ENCODE measurements around the gene IL2RA.
A peak's percentile ranks its signal among the peaks of the same experiment; 100 is the strongest.

The IL2RA gene

DNA sequence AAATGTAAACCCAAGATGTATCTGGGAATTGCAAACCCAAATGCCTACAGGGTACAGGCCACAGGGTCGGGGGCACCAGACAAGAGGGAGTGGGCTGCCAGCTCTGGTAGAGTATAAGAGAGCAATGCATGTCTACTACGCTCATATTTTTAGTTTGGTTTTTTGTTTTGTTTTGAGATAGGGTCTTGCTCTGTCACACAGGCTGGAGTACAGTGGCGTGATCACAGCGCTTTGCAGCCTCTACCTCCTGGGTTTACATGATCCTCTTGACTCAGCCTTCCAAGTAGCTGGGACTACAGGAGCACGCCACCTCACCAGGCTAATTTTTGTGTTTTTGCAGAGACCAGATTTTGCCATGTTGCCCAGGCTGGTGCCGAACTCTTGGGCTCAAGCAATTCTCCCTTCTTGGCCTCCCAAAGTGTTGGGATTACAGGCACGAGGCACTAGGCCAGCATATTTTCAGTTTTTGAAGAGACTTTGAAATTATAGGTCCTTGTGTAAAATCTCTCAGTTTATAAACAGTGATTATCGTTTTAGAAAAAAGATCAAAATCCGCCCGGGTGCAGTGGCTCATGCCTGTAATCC, 73.7 kb downstream of the IL2RA start:
- CTCF ChIA-PET, result interaction anchor here (1.6 kb wide), 1 partner anchor 25 kb away, joined by 5 read pairs; no protein-coding TSS in a partner anchor
- TF ChIP-seq, protein P1, sequence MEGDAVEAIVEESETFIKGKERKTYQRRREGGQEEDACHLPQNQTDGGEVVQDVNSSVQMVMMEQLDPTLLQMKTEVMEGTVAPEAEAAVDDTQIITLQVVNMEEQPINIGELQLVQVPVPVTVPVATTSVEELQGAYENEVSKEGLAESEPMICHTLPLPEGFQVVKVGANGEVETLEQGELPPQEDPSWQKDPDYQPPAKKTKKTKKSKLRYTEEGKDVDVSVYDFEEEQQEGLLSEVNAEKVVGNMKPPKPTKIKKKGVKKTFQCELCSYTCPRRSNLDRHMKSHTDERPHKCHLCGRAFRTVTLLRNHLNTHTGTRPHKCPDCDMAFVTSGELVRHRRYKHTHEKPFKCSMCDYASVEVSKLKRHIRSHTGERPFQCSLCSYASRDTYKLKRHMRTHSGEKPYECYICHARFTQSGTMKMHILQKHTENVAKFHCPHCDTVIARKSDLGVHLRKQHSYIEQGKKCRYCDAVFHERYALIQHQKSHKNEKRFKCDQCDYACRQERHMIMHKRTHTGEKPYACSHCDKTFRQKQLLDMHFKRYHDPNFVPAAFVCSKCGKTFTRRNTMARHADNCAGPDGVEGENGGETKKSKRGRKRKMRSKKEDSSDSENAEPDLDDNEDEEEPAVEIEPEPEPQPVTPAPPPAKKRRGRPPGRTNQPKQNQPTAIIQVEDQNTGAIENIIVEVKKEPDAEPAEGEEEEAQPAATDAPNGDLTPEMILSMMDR (IDR thresholded peaks at IDR 0.05; ENCODE audit: insufficient read depth, low read length, missing control alignments), result no peak

DNA sequence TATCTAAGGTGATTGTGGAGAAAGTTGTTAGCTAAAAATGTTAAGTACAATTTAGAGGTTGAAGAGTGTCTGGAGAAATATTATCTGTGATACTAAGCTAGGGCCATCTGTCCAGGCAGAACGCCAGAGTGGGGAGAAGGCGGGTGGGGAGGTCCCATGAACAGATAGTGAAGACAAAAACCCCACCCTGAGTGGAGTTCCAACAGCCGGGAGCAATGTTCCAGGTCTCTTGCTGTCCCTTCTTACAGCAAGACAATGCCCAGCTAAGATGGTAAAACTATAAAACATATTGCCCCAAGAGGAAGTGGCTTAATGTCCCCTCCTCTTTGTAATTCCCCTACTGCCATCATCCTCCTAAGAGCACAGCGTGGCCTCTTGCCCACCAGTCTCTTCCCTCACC, 74.4 kb downstream of the IL2RA start:
- ChIA-PET CTCF (interaction anchor here (1.6 kb wide), 1 partner anchor 26 kb away, joined by 5 read pairs; no protein-coding TSS in a partner anchor), POLR2A (no interaction called here)
- TF ChIP-seq, protein P1 (IDR thresholded peaks at IDR 0.05; ENCODE audit: insufficient read depth, low read length, missing control alignments), result no peak
- no peak overlapping the region for H3K4me3 ChIP-seq (ENCODE audit: low read depth, low read length)
- no peak for DNase-seq (ENCODE audit: low read depth, low spot score)

More for the DNA sequence above, 73.7 kb downstream of the IL2RA start:
- POLR2A ChIA-PET, result no interaction called here
- no peak for DNase-seq (ENCODE audit: low read depth, low spot score)
- H3K4me3 ChIP-seq (ENCODE audit: low read depth, low read length), result no peak overlapping the region

DNA sequence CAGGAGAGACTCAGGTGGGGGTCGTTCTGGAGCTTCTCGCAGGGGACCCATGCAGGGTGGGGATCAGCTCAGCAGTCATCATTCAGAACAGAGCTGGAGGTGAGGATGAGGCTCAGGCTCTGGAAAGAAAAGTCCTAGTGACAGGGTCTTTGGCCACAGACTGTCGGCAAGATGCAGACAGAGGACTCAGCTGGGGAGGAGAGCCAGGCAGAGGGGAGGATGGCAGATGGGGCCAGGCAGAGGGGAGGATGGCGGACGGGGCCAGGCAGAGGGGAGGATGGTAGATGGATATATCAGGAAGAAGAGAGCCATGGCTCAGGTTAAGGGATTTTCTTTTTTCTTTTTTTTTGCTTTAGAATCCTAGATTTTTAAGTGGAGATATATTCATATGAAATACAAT, 77.1 kb downstream of the IL2RA start:
- no peak for DNase-seq (ENCODE audit: low read depth, low spot score)
- H3K4me3 ChIP-seq (ENCODE audit: low read depth, low read length), result no peak overlapping the region
- POLR2A ChIA-PET, result no interaction called here
- CTCF ChIA-PET, result no interaction called here
- TF ChIP-seq, protein P1 (IDR thresholded peaks at IDR 0.05; ENCODE audit: insufficient read depth, low read length, missing control alignments), result no peak

DNA sequence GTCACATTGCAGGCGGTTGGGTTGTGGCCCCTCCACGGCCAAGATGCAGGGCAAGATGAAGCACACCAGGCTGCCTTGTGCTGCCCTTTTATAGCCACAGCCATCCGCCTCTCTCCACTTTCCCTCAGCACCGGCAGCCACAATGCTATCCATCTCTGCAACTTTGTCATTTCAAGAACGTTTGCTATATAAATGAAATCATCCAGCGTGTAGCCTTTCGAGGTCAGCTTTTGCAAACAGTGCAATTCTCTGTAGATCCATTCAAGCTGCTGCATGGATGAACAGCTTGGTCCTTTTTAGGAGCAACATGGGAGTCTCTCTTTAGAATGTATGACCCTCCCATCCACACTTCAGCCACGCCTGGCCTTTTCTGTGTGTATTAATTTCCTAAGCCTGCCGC, 78.4 kb downstream of the IL2RA start:
- POLR2A ChIA-PET, result no interaction called here
- no peak for DNase-seq (ENCODE audit: low read depth, low spot score)
- H3K4me3 ChIP-seq (ENCODE audit: low read depth, low read length), result no peak overlapping the region
- CTCF ChIA-PET, result no interaction called here
- TF ChIP-seq, protein P1 (IDR thresholded peaks at IDR 0.05; ENCODE audit: insufficient read depth, low read length, missing control alignments), result no peak

DNA sequence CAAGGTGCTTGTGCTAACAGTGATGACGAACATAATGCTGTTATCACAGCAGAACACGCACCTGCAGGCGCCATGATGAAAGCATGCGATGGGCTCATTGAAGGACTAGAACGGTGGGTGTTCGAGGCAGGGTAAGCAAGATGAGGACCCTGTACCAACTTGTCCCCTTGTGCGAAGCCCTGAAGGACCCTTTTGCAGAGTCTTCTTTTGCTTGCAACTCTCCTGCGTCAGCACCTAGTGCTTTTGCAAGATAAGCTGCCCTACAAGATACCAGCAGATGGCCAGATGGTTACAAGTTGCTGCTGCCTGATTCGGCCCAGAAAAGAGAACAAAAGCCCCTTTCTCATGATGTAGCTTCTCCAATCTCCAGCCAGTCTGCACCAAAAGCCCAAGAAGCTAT, 80.6 kb downstream of the IL2RA start:
- H3K4me3 ChIP-seq (ENCODE audit: low read depth, low read length), result no peak overlapping the region
- TF ChIP-seq, protein P1 (IDR thresholded peaks at IDR 0.05; ENCODE audit: insufficient read depth, low read length, missing control alignments), result no peak
- no peak for DNase-seq (ENCODE audit: low read depth, low spot score)
- ChIA-PET POLR2A (no interaction called here), CTCF (no interaction called here)

DNA sequence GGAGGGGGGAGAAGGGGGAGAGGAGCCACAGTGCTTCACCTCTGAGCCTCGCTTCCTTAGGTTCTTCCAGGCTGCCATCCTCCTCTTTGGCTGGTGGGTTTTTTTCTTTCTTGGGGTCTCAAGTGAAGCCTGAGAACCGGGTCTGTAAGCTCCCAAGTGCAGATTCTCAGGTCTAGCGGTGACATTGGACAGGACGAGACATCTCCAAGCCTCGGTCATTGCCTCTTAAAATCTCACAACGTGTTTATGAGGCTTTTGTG, 84.0 kb downstream of the IL2RA start:
- peak overlapping the region; percentile 72 for H3K4me3 ChIP-seq (ENCODE audit: low read depth, low read length)
- TF ChIP-seq, protein P1 (IDR thresholded peaks at IDR 0.05; ENCODE audit: insufficient read depth, low read length, missing control alignments), result no peak
- DNase-seq (ENCODE audit: low read depth, low spot score), result no peak
- ChIA-PET CTCF (no interaction called here), POLR2A (no interaction called here)

Measured in AG04449 (cell line).